Measurements from ENCODE around the gene ACAT1.

DNA sequence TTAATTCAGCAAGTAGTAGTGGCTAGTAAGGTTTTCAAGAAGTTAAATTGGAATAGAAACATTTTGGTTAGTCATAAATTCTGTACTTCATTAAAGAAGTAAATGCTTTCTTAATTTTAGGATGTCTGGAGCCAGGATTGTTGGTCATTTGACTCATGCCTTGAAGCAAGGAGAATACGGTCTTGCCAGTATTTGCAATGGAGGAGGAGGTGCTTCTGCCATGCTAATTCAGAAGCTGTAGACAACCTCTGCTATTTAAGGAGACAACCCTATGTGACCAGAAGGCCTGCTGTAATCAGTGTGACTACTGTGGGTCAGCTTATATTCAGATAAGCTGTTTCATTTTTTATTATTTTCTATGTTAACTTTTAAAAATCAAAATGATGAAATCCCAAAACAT is 25.8 kb downstream of the ACAT1 start:
- TF ChIP-seq TAF1 (IDR thresholded peaks at IDR 0.05; ENCODE audit: borderline replicate concordance, low read depth, low read length) (no peak), POLR2A (IDR thresholded peaks at IDR 0.05; ENCODE audit: low read depth, low read length) (no peak), POLR2AphosphoS5 (IDR thresholded peaks at IDR 0.05; ENCODE audit: low read depth, low read length) (no peak)

Measured in GM12892 (cell line).